Tibial nerve (tissue), 4 donors: Measurements from ENCODE around the gene PLCB1. TPM values are rescaled to one million over a fixed set of nuclear protein-coding genes. Genes with fewer than 3 reads are reported as not detected.

Experiments used
- DNase-seq, 2 donors: peaks; one replicate each; pipeline ENCODE4 v3.0.0-alpha.2; 2019; ENCODE audit warnings: low spot score in 2 of 2
- H3K27ac ChIP-seq, 4 donors: fragments of 200-600 bp; sonication (generic) in 3 of 4; one replicate each; pipeline ENCODE4 v1.5.1; 2017 to 2019; ENCODE audit warnings: mild to moderate bottlenecking in 1 of 4
- H3K27me3 ChIP-seq, 2 donors: fragments of 200-600 bp; sonication (generic) in 1 of 2; one replicate each; pipeline versions ENCODE4 v1.5.1 to v1.6.0; 2017 to 2019
- H3K36me3 ChIP-seq, 3 donors: fragments of 200-600 bp; sonication (generic); one replicate each; pipeline ENCODE4 v1.5.1; 2018 to 2019
- H3K4me1 ChIP-seq, 4 donors: fragments of 200-600 bp; sonication (generic) in 3 of 4; one replicate each; pipeline ENCODE4 v1.5.1; 2017 to 2019
- H3K4me3 ChIP-seq, 4 donors: fragments of 200-600 bp; sonication (generic) in 3 of 4; one replicate each; pipeline ENCODE4 v1.5.1; 2017 to 2019; ENCODE audit warnings: mild to moderate bottlenecking in 1 of 4, moderate library complexity in 1 of 4
- H3K9me3 ChIP-seq, 4 donors: fragments of 200-600 bp; sonication (generic) in 3 of 4; one replicate each; pipeline ENCODE4 v1.5.1; 2017 to 2019
- EP300 ChIP-seq, 2 donors: sonication (generic); formaldehyde crosslinking; IDR thresholded peaks; one replicate each; pipeline ENCODE4 v1.6.1; 2017; ENCODE audit warnings: antibody characterized with exemption in 2 of 2, mild to moderate bottlenecking in 1 of 2
- POLR2A ChIP-seq, 2 donors: fragments of 450-650 bp; IDR thresholded peaks; one replicate each; pipeline ENCODE4 v1.6.1; 2017; ENCODE audit warnings: antibody characterized with exemption in 2 of 2, mild to moderate bottlenecking in 2 of 2, moderate library complexity in 2 of 2
- WGBS, 2 donors: methylation state at CpG; one replicate each; pipeline ENCODE4 v1.1.5; 2018; 5-methylcytosine and 5-hydroxymethylcytosine counted together
- total RNA-seq, 4 donors: library from RNA; depleted of rRNA; stranded (reverse); fragments of >200 nt; gene quantifications; one replicate each; pipeline ENCODE4 v1.1.0, GENCODE V29; 2016
- TF ChIP-seq, protein P1 (sequence below), 5 experiments: fragments of 200-600 bp in 3 of 5; fragments of 450-650 bp in 2 of 5; sonication (generic) in 3 of 5; IDR thresholded peaks; one replicate each; pipeline ENCODE4 v1.5.1; 2016 to 2019; ENCODE audit warnings: antibody characterized with exemption in 5 of 5, mild to moderate bottlenecking in 3 of 5, moderate library complexity in 2 of 5

Gene PLCB1
- total RNA-seq, 4 donors from 2014 or later: 34.7 to 52.8 (median 39.2) TPM

DNA sequence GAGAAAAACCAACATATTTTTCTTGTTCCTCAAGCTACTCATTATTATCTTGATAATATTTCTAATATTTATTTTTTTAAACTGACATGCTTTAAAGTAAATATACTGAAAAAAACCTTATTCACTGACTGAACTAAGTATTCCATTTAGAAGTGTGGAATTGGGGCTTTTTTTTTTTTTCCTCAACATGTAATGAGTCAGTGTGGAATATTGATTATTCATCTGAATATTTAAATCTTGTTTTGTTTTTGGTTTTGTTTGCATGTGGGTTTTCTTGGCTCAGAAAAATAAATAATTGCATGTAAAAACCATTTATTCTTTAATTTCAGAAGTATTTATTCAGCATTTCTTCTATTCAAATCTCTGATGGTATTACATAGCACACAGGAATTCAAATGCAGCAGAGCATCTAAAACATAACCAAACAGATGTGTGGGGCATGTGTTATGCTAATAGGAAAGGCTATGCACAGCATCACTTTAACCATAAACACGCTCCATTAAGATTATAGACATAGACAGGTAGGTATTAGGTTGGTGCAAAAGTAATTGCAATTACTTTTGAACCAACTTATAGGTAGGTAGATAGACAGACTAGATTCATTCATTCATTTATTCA lies 166.5 kb downstream of the PLCB1 start:
- no peak for TF ChIP-seq POLR2A (IDR thresholded peaks at IDR 0.05)
- TF ChIP-seq EP300 (IDR thresholded peaks at IDR 0.05): no peak
- TF ChIP-seq, protein P1, sequence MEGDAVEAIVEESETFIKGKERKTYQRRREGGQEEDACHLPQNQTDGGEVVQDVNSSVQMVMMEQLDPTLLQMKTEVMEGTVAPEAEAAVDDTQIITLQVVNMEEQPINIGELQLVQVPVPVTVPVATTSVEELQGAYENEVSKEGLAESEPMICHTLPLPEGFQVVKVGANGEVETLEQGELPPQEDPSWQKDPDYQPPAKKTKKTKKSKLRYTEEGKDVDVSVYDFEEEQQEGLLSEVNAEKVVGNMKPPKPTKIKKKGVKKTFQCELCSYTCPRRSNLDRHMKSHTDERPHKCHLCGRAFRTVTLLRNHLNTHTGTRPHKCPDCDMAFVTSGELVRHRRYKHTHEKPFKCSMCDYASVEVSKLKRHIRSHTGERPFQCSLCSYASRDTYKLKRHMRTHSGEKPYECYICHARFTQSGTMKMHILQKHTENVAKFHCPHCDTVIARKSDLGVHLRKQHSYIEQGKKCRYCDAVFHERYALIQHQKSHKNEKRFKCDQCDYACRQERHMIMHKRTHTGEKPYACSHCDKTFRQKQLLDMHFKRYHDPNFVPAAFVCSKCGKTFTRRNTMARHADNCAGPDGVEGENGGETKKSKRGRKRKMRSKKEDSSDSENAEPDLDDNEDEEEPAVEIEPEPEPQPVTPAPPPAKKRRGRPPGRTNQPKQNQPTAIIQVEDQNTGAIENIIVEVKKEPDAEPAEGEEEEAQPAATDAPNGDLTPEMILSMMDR (IDR thresholded peaks at IDR 0.05): no peak
- no peak overlapping the region for H3K27ac ChIP-seq
- DNase-seq: no peak
- no peaks in the 10 kb centered on the region for H3K36me3 ChIP-seq
- no peaks in the 10 kb centered on the region for H3K9me3 ChIP-seq
- no peaks in the 10 kb centered on the region for H3K4me1 ChIP-seq
- H3K4me3 ChIP-seq: no peak overlapping the region
- WGBS, 2 donors: 93 to 100% methylated on average over 1 of the region's 1 CpG
- no peaks in the 10 kb centered on the region for H3K27me3 ChIP-seq

DNA sequence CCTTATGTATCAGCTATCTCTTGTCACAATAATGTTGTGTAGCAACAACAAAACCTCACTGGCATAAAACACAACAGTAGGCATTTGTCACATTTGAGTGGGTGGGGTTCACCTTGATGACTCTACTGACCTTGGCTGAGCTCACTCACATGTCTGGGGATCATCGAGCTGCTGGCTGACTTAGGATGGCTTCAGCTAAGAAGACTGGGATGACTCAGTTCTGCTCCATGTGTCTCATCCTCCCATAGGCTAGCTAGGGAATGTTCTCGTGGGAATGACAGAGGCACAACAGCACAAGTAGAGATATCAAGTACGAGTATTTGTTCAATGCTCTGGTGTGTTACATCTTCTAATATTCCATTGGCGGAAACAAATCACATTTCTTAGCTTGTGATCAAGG lies 167.9 kb downstream of the PLCB1 start:
- H3K4me3 ChIP-seq: no peak overlapping the region
- H3K27ac ChIP-seq: no peak overlapping the region
- H3K4me1 ChIP-seq: peaks cover 0 to 9% (median 0%) of the 10 kb centered on the region in 4 donors
- H3K36me3 ChIP-seq: no peaks in the 10 kb centered on the region
- H3K9me3 ChIP-seq: no peaks in the 10 kb centered on the region
- no peak for DNase-seq
- no peak for TF ChIP-seq POLR2A (IDR thresholded peaks at IDR 0.05)
- TF ChIP-seq, protein P1 (IDR thresholded peaks at IDR 0.05): no peak
- TF ChIP-seq EP300 (IDR thresholded peaks at IDR 0.05): no peak
- WGBS, 2 donors: 97 to 100% methylated on average over 4 of the region's 4 CpGs
- no peaks in the 10 kb centered on the region for H3K27me3 ChIP-seq

DNA sequence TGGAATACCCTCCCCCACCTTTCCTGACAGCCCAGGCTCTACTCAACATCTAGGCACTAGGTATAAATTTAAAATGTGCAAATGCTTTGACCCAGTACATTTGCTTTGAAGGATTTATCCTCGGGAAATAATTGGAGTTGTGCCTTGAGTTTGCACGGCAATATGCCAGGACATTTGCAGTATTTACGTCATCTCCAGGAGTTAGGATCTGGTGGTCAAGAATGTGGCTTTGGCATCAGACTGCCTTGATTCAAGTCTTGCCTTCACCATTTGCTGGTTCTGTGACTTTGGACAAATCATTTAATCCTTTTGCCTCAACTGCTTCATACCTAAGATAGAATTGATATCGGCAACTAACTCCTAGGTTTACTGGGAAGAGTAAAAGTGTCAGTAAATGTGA lies 169.6 kb downstream of the PLCB1 start:
- H3K4me3 ChIP-seq: no peak overlapping the region
- H3K4me1 ChIP-seq: peaks cover 0 to 9% (median 0%) of the 10 kb centered on the region in 4 donors
- H3K27ac ChIP-seq: no peak overlapping the region
- no peaks in the 10 kb centered on the region for H3K9me3 ChIP-seq
- TF ChIP-seq, protein P1 (IDR thresholded peaks at IDR 0.05): no peak
- TF ChIP-seq EP300 (IDR thresholded peaks at IDR 0.05) (no peak), POLR2A (IDR thresholded peaks at IDR 0.05) (no peak)
- WGBS, 2 donors: 87 to 91% methylated on average over 4 of the region's 4 CpGs
- no peaks in the 10 kb centered on the region for H3K27me3 ChIP-seq
- H3K36me3 ChIP-seq: no peaks in the 10 kb centered on the region
- DNase-seq: no peak

DNA sequence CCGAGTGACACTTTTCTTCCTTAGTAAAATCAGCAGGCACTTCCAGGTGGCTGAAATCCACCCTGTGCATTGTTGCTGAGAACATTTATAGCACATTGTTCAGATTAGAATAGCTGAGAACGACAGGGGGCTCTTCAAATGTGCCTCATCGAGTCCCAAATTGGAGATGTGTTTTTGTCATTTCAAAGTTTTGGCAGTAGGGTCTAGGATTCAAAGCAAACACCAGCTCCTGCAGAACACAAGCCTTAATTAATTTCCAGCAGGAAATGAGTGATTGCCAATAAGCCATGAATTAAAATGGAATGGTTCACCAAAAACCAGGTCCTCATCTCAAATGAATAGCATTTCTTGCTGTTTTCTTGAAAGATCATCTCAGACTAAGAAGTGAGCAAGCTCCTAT lies 171.6 kb downstream of the PLCB1 start:
- WGBS, 2 donors: 56 to 61% methylated on average over 3 of the region's 3 CpGs
- TF ChIP-seq EP300 (IDR thresholded peaks at IDR 0.05) (no peak), POLR2A (IDR thresholded peaks at IDR 0.05) (no peak)
- TF ChIP-seq, protein P1 (IDR thresholded peaks at IDR 0.05): no peak
- H3K9me3 ChIP-seq: no peaks in the 10 kb centered on the region
- no peak overlapping the region for H3K27ac ChIP-seq
- DNase-seq: no peak
- H3K36me3 ChIP-seq: no peaks in the 10 kb centered on the region
- H3K4me3 ChIP-seq: no peak overlapping the region
- peaks cover 0 to 9% (median 0%) of the 10 kb centered on the region in 4 donors for H3K4me1 ChIP-seq
- no peaks in the 10 kb centered on the region for H3K27me3 ChIP-seq

DNA sequence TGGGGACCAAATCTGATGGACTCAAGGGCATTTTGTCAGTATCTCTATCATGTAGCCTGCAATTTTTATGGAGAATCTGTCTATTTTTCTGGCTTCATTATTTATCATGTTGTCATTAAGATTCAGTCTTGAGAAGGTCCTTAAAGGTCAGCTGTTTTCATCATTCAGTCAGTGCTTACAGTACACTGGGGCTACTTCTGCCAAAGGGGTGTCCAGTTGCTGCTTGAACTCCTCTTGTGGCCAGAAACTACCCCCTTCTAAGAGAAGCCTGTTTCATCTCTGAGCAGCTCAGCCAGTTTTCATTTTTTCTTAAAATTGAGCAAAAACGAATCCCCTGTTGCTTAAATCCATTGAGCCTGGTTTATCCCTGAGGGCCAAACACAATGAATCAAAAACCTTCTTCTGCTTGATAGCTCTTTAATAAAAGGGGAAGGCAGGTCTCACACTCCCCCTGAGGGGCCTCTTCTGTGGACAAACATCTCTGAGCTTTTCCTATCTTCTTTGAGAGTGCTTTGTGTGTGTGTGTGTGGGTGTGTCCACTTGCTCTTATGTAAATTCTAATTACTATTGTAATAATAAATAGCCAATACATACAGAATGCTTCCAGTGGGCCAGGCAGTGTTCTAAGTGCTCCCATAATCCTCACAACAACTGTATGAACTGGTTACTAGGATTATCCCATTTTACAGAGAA lies 172.2 kb downstream of the PLCB1 start:
- H3K4me1 ChIP-seq: peaks cover 0 to 9% (median 0%) of the 10 kb centered on the region in 4 donors
- no peak for DNase-seq
- no peaks in the 10 kb centered on the region for H3K27me3 ChIP-seq
- TF ChIP-seq POLR2A (IDR thresholded peaks at IDR 0.05) (no peak), EP300 (IDR thresholded peaks at IDR 0.05) (no peak)
- TF ChIP-seq, protein P1 (IDR thresholded peaks at IDR 0.05): no peak
- H3K4me3 ChIP-seq: no peak overlapping the region
- no peak overlapping the region for H3K27ac ChIP-seq
- H3K36me3 ChIP-seq: no peaks in the 10 kb centered on the region
- 13 to 21% methylated on average over 1 of the region's 1 CpG for WGBS, 2 donors
- H3K9me3 ChIP-seq: no peaks in the 10 kb centered on the region
